ENCODE results near the gene ANXA1. TPM values are rescaled to one million over a fixed set of nuclear protein-coding genes. Genes with fewer than 3 reads are reported as not detected.

The ANXA1 gene
- total and polyA plus RNA-seq, 7 donors, result 52.5 to 214 (median 135) TPM

DNA sequence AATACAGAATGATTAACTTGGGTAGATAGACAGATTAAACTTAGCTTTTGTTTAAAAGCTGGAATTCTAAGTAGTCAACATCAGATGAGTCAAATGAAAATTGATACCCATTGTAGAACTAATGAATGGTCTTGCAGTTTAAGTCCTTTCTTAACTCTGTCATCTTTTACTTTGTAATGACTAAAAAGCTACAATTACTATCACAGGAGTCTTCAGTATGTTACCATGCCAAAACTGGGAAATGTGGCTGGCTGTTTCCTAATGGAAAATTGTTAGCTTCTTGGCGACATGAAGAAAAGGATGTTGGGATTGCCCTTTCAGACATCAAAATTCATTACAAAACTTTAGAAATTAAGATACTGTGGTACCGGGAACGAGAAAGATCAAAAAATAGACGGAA, 20.2 kb upstream of the ANXA1 start:
- no peak for TF ChIP-seq EP300 (IDR thresholded peaks at IDR 0.05)
- TF ChIP-seq, protein P1, sequence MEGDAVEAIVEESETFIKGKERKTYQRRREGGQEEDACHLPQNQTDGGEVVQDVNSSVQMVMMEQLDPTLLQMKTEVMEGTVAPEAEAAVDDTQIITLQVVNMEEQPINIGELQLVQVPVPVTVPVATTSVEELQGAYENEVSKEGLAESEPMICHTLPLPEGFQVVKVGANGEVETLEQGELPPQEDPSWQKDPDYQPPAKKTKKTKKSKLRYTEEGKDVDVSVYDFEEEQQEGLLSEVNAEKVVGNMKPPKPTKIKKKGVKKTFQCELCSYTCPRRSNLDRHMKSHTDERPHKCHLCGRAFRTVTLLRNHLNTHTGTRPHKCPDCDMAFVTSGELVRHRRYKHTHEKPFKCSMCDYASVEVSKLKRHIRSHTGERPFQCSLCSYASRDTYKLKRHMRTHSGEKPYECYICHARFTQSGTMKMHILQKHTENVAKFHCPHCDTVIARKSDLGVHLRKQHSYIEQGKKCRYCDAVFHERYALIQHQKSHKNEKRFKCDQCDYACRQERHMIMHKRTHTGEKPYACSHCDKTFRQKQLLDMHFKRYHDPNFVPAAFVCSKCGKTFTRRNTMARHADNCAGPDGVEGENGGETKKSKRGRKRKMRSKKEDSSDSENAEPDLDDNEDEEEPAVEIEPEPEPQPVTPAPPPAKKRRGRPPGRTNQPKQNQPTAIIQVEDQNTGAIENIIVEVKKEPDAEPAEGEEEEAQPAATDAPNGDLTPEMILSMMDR (IDR thresholded peaks at IDR 0.05), result no peak
- Histone ChIP-seq H3K36me3 (no peaks in the 10 kb centered on the region), H3K27me3 (no peaks in the 10 kb centered on the region), H3K4me1 (peaks cover 0 to 14% (median 5%) of the 10 kb centered on the region in 4 donors), H3K4me3 (peak overlapping the region in 2 of 4 donors; percentile 52 to 53), H3K27ac (peak overlapping the region; percentile 72 to 81 (median 80)), H3K9me3 (no peaks in the 10 kb centered on the region)
- intact Hi-C loops (cut with DNase I), result no loop called here
- DNase-seq, result no peak
- 83 to 85% methylated on average over 4 of the region's 4 CpGs for WGBS, 2 donors

DNA sequence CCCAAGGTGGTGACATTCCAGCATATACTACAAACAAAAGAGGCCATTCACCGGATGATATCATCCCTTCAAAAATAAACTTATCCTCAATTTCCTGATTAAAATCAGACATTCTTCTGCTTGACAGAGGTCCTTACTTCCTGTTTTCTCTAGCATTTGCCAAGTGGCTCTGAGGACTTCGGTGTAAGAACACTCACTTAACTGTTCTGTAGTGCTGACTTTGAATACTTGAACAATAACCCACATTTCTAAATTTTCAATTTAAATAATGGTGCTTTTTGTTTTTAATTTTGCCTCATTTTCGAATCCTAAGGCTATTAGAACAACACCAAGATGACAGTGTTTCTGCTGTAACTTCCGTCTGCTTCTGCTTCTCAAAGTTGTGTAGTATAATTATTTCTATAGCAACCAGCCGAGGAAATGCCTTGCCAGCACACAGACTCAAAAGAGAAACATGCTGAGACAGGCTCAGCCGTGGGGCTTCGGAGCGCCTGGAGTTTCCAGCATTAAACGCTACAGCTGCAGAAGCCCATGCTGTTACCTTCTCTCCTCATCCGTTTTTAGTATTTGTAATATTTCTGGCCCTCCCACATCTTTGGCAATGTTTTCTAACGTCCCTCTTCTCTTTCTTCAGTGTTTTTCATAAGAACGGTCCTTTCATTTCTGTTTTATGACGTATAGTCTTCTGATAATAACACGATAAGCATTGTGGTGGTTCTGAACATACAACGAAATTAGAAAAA, 19.5 kb upstream of the ANXA1 start:
- Histone ChIP-seq H3K9me3 (no peaks in the 10 kb centered on the region), H3K36me3 (no peaks in the 10 kb centered on the region), H3K4me1 (peaks cover 0 to 14% (median 5%) of the 10 kb centered on the region in 4 donors), H3K27ac (peak overlapping the region; percentile 72 to 81 (median 80)), H3K4me3 (peak overlapping the region; percentile 46 to 53 (median 50)), H3K27me3 (no peaks in the 10 kb centered on the region)
- intact Hi-C loops (cut with DNase I), result no loop called here
- peak; percentile 86 for DNase-seq
- TF ChIP-seq EP300 (IDR thresholded peaks at IDR 0.05) (no peak), POLR2AphosphoS5 (IDR thresholded peaks at IDR 0.05) (peak; percentile 7 to 81 (median 66)), POLR2A (IDR thresholded peaks at IDR 0.05) (no peak)
- TF ChIP-seq, protein P1 (IDR thresholded peaks at IDR 0.05), result no peak
- 4% methylated on average over 15 of the region's 15 CpGs for WGBS, 2 donors

DNA sequence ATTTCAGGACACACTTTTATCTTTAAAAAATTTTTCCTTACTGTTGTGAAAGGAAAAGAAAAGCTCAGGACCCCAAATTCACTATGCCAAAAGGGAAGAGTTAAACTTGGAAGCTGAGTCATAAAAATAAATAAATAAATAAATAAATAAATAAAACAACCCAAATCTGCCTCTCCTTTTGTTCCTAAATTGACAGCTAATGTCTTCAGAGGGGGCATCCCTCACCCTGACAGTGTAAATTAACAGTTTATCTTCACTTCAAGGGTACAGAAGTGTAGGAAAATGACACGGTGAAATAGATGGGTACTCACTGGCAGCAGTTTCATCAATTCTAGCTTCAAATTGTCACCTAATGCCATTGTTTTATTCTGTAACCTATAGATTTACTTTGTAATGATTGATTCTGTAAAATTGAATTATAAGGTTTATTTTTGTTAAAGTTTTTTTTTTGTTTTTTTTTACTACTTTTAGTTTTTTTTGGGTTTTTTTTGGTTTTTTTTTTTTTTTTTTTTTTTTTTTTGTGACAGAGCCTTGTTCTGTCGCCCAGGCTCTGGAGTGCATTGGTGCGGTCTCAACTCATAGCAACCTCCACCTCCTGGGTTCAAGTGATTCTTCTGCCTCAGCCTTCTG, 18.5 kb upstream of the ANXA1 start:
- no peak for DNase-seq
- H3K27me3 ChIP-seq, result no peaks in the 10 kb centered on the region
- no peak for TF ChIP-seq POLR2A (IDR thresholded peaks at IDR 0.05)
- TF ChIP-seq POLR2AphosphoS5 (IDR thresholded peaks at IDR 0.05), result no peak
- no peak for TF ChIP-seq EP300 (IDR thresholded peaks at IDR 0.05)
- TF ChIP-seq, protein P1 (IDR thresholded peaks at IDR 0.05), result no peak
- H3K4me1 ChIP-seq, result peaks cover 0 to 22% (median 5%) of the 10 kb centered on the region in 4 donors
- 80 to 85% methylated on average over 3 of the region's 3 CpGs for WGBS, 2 donors
- H3K27ac ChIP-seq, result peak overlapping the region in 3 of 4 donors; percentile 79 to 81 (median 80)
- intact Hi-C loops (cut with DNase I), result no loop called here
- H3K36me3 ChIP-seq, result no peaks in the 10 kb centered on the region
- peak overlapping the region; percentile 46 to 53 (median 50) for H3K4me3 ChIP-seq
- no peaks in the 10 kb centered on the region for H3K9me3 ChIP-seq

DNA sequence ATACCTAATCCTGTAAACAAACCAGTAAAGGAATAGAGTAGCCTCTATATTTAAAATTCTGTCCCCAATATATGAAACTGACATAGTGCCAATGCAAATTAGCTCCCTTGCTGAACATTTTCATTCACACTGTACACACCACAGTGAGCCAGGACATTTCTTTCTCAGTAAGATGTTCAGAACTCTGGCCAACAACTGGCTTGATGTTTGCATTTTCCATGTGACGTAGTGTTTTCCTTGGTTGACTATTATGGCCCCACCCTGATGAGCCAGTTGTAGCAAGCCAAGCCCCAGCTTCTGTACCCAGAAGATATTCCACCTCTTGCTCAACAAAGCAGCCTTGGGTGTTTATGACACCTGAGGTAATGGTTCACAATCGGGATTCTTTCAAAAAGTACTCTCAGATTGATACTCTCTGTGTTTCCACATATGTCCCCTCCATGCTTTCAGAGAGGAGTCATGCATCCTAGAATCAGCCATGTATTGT, 17.7 kb upstream of the ANXA1 start:
- TF ChIP-seq EP300 (IDR thresholded peaks at IDR 0.05), result no peak
- TF ChIP-seq, protein P1 (IDR thresholded peaks at IDR 0.05), result no peak
- TF ChIP-seq POLR2A (IDR thresholded peaks at IDR 0.05), result no peak
- no peak for TF ChIP-seq POLR2AphosphoS5 (IDR thresholded peaks at IDR 0.05)
- no peak for DNase-seq
- Histone ChIP-seq H3K36me3 (no peaks in the 10 kb centered on the region), H3K27ac (peak overlapping the region in 1 of 4 donors; percentile 32), H3K4me1 (peaks cover 0 to 23% (median 5%) of the 10 kb centered on the region in 4 donors), H3K4me3 (no peak overlapping the region), H3K27me3 (no peaks in the 10 kb centered on the region), H3K9me3 (no peaks in the 10 kb centered on the region)
- WGBS, 2 donors, result 20 to 66% methylated on average over 2 of the region's 2 CpGs
- intact Hi-C loops (cut with DNase I), result no loop called here

Data from sigmoid colon (tissue), 7 donors.